HL-60/S4 (cell line): ENCODE results near the gene AOPEP.

Experiments
- in situ Hi-C: fragments of 300-500 bp; cut with MboI; formaldehyde crosslinking; loops from 2 replicates; pipeline ENCODE4 v1.14.3; 2022; ENCODE audit warnings: low sequenced_read_pairs

Gene AOPEP

GRCh38 chr9:94713436-94714215 lies 12.9 kb upstream of the AOPEP start:
- in situ Hi-C loops = no loop called here

- in situ Hi-C loops = no loop called here
These were observed 12.0 kb upstream of the AOPEP start for GRCh38 chr9:94714494-94714893.

DNA sequence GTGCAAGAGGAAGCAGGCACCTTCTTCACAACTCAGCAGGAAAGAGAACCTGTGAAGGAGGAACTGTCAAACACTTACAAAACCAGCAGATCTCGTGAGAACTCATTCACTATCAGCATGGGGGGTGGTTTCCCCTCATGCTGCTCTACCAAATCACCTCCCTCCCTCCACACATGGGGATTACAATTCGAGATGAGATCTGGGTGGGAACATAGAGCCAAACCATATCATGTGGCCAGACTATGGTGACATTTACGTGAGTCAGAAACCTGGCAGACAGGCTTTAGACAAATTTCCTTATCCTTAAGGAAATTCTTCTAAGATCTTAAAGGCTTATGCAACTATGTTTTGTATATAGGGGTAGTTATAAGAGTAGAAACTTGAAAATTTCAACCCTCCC lies 8.7 kb upstream of the AOPEP start:
- in situ Hi-C loops = no loop called here

DNA sequence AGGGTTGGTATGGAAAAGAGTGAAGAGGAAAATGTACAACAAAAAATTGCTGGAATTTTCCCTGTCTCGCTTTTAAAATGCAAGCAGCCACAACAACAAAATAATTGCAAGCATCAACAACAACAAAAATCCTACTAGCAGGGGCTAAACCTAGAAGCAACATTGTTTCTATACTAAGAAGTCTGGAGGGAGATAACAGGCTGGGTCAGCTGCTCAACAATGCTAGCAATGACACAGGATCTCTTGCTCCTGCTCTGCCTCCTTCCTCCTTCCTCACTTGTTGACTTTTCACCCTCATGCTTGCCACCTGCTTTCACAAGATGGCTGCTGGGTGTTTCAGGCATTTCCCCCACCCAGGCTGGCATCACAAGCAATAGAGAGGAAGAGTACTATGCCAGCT lies 7.6 kb upstream of the AOPEP start:
- in situ Hi-C loops = no loop called here

GRCh38 chr9:94719878-94720277 lies 6.6 kb upstream of the AOPEP start:
- in situ Hi-C loops = no loop called here

DNA sequence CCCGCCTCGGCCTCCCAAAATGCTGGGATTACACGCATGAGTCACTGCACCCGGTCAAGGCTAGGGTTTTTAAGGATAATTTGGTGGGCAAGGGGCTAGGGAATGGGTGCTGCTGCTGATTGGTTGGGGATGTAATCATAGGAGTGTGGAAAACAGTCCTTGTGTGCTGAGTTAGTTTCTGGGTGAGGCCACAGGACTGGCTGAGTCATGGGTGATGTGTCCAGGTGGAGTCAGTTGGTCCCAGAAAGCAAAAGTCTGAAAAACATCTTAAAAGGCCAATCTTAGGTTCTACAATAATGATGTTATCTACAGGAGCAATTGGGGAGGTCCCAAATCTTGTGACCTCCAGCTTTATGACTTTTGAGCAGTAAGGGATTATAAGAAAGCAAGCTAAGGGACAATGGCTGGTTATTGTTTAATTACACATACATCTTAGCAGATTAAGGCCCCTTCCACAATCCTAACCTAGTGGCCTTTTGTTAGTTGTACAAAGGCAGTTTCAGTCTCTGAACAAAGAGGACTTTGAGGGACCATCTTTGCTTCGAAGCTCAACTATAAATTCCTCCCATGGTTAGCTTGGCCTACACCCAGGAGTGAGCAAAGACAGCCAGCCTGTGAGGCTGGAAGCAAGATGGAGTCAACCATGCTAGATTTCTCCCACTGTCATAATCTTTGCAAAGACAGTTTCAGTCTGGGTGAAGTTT lies 5.5 kb upstream of the AOPEP start:
- in situ Hi-C loops = no loop called here

DNA sequence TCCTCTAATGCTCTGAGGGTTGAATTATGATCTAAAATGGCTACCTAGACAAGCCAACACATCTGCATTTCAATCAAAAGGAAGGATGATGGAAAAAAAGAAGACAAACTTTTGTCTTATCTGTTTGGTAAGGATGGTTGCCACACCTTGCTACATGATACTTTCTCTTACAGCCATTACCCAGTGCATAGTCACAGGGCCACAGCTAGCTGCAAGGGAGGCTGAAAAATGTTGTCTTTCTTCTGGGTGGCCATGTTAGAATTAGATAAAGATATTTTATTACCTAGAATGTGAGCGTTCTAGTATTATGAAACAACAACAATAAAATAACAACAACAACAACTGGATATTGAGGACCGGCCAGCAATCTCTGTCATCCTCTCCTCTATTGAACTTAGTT lies 4.7 kb upstream of the AOPEP start:
- in situ Hi-C loops = no loop called here

DNA sequence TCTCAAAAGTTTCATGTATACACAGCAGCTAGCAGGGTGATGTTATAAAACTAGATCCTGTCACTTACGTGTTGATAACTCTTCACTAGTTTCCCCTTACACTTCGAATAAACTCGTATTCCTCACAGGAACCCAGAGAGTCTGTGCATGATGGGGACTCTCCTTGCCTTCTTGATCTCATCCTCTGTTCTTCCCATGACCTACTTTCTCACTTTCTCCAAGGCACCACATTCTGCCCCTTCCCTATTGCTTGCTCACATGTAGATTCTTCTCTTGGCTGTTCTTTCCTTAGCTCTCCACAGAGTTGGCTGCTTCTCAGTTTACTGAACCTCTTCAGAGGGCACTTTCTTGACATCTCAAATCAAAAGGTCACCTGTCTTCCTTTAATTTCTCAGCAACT lies 1.2 kb upstream of the AOPEP start:
- in situ Hi-C loops = no loop called here

- in situ Hi-C loops = no loop called here
These were observed 2.2 kb downstream of the AOPEP start for GRCh38 chr9:94728719-94729118.

DNA sequence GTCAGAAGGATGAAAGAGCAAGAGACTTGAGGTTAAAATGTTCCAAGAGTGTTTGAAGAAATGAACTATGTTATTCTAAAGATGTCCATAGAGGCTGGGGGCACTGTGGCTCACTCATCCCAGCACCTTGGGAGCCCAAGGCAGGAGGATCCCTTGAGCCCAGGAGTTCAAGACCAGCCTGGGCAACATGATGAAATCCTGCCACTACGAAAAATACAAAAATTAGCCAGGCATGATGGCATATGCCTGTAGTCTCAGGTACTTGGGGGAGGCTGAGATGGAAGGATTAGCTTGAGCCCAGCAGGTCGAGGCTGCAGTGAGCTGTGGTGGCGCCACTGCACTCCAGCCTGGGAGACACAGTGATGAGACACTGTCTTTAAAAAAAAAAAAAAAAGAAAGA lies 2.7 kb downstream of the AOPEP start:
- in situ Hi-C loops = no loop called here

GRCh38 chr9:94734054-94734754 lies 7.7 kb downstream of the AOPEP start:
- in situ Hi-C loops = no loop called here

GRCh38 chr9:94736759-94737158 lies 10.3 kb downstream of the AOPEP start:
- in situ Hi-C loops = no loop called here

DNA sequence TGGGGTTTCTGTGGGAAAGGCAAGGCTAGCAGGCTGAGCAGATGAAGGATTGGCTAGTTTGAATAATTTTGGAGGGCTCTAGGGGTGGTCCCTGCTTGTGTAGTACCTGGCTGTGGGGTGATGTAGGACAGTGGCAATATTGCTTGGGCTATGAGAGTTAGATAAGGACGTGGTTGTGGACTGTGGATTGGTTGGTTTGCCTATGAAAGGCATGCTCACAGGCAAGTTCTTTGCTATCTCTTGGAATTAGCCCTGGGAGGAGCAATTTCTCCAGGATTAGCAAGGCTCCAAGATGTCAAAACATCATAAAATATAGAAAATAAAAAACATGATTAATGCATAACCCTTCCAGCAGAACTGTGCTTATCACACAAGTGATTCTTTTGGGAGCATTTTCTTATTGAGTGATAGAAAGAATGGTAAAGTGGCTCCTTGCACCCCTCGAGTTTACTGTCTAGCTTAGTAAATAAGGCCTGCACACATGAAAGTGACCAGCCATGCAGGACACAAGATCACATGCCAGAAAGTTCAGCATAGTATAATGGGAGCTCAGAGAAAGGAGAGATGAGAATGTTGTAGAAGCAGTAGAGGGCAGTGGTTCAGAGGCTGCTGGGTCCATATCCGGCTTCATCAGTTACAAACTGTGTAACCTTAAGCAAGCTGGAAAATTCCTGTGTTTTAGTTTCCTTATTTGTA lies 13.8 kb downstream of the AOPEP start:
- in situ Hi-C loops = no loop called here

DNA sequence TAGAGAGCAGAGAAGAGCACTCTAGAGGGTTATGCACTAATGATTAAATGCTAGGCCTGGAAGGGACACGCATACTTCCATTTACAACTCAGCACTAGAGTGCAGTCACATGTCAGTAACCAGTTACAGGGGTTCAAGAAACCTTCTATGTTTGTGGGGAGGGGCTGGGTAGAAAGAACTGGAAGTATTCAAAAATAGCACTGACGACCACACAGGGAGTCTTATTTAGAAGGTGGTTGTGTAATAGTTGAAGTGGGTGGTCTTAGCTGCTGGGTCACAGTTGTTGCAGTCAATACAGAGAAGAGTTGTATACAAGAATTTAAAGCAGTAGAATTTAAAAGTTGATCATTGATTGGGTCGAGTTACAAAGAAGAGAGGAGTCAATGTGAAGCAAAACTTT lies 15.4 kb downstream of the AOPEP start:
- in situ Hi-C loops = no loop called here

GRCh38 chr9:94743035-94743954 lies 16.8 kb downstream of the AOPEP start:
- in situ Hi-C loops = no loop called here

DNA sequence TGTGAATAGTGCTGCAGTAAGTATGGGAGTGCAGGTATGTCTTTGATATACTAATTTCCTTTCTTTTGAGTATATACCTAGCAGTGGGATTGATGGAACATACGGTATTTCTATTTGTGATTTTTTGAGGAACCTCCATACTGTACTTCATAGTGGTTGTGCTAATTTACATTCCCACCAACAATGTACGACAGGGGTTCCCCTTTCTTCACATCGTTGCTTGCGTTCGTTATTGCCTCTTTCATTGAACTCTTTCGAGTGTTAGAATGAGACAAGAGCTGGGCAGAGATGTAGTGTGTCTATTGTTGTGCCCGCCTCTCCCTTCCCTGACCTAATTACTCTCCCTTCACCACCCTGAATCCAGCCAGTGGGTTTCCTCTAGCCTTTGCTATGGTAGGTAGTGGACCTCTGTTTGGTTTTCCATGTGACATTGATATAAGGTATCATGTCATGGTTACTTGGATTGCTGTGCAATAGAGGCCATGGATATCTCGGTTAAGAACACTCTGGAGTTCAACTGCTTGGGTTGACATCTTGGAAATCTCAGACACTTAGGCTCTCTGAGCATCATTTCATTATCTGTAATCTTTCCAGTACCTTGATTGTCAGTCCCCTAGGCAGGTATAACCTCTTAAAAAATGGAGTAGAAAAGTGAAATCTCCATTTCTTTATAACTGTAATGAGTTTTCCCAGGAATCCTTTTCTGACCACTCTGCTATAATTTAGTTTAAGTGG lies 19.5 kb downstream of the AOPEP start:
- in situ Hi-C loops = no loop called here

DNA sequence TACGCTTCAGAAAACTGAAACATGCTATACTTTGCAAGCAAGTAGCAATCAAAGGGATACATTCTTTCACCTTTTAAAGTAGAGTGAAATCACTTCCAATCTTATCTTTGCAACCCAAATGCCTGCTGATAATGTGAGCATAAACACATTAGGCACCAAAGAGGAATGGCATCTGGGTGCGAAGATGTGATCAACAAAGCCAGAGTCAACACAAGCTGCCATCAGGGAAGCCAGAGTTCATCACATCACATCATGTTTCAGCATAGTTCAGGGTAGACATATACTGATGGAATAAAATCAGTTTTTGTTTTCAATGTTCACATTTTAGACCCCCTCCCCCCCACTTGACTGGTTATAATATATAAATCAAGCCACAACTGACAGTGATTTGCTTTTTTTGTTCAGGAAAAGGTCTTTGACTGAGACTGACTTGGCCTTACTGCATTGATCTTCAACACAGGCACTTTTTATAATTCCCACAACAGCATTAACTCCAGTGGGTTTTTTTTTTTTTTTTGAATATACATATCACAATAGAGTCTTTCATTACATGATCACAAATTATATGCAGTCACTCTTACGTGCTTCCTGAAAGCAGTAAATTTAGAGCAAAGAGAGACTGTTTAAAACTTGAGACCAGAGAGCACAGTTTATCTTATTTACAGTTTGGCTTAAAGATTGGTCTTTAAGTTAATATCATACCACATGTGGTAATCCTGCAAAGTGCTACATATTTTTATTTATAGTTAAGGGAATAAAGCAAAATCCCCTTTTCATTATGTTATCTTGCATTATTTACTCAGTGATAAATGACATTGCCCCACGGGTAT lies 20.3 kb downstream of the AOPEP start:
- in situ Hi-C loops = no loop called here

GRCh38 chr9:94754976-94755475 lies 28.5 kb downstream of the AOPEP start:
- in situ Hi-C loops = no loop called here

DNA sequence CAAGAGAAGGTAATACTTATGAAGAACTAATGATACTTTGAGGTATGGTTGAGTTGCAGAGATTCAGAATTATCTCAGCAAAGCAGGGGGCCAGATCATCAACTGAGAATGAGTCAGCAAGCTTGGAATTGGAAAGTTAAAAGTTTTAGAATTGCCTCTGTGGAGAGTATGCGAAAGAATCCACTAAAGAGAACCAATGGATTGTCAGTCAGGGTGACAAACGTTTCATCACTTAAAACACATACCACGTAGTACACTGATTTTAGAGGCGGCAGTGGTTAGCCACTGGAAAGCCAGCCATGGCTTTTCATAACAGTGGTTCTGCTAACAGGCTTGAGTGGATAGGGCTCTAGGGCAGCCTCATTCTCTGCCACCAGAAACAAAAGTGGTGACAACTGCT lies 30.7 kb downstream of the AOPEP start:
- in situ Hi-C loops = no loop called here
